Lower lobe of right lung (tissue), 2 donors: ENCODE measurements around the gene NINJ2. TPM values are rescaled to one million over a fixed set of nuclear protein-coding genes. Genes with fewer than 3 reads are reported as not detected.

ENCODE experiments used
- ATAC-seq, 2 donors: fragments of 200-7000 bp; cut with Tn5 transposase; one replicate each; pipeline ENCODE4 v1.9.1; 2020 to 2022; ENCODE audit warnings: mild to moderate bottlenecking in 2 of 2, moderate library complexity in 2 of 2
- DNase-seq: peaks from one replicate; pipeline ENCODE4 v3.0.0-alpha.2; 2020
- H3K27ac ChIP-seq: fragments of 200-600 bp; one replicate; pipeline ENCODE4 v1.8.0; 2022
- H3K27me3 ChIP-seq: fragments of 200-600 bp; one replicate; pipeline ENCODE4 v1.8.0; 2022; ENCODE audit warnings: low read depth
- H3K36me3 ChIP-seq: fragments of 200-600 bp; one replicate; pipeline ENCODE4 v1.8.0; 2022; ENCODE audit warnings: mild to moderate bottlenecking
- H3K4me1 ChIP-seq: fragments of 200-600 bp; one replicate; pipeline ENCODE4 v1.8.0; 2022
- H3K4me3 ChIP-seq: fragments of 200-600 bp; one replicate; pipeline ENCODE4 v1.8.0; 2022; ENCODE audit warnings: mild to moderate bottlenecking
- H3K9me3 ChIP-seq: fragments of 200-600 bp; one replicate; pipeline ENCODE4 v1.8.0; 2022
- intact Hi-C: fragments of 100-400 bp; cut with DNase I; formaldehyde crosslinking; loops from one replicate; pipeline ENCODE4 v1.11.0; 2022
- total RNA-seq: library from RNA; stranded (reverse); fragmentation: NEBNext Ultra II Directional; extraction: Animal tissue kit (Norgen Biotek cat#: 25700); gene quantifications from one replicate; pipeline ENCODE4 v1.2.1, GENCODE V29; 2021
- TF ChIP-seq, protein P1 (sequence below): fragments of 200-600 bp; IDR thresholded peaks from one replicate; pipeline ENCODE4 v1.8.0; 2022; ENCODE audit warnings: antibody characterized with exemption, mild to moderate bottlenecking
- donor health status: DM: no; HTN: yes; CAD: no; lungs with severe emphysema.

Gene NINJ2
- total RNA-seq, 1 donor from 2014 or later = 18.1 TPM

DNA sequence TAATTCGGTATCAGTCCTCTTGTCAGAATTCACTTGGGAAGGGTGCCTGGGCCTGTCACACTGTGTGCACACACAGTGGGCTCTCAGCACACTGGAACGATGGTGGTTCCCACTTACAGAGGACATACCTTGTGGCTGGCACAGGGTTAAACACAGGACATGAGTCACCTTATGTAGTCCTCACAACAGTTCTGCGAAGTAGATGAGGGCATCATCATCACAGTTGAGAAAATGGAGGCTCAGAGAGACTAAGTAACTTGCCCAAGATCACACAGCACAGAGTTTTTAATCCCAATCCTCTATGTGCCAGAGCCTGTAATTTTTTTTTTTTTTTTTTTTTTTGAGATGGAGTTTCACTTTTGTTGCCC, 90.7 kb downstream of the NINJ2 start:
- DNase-seq (no peak), ATAC-seq (no peak)
- peak overlapping the region; percentile 87 for H3K27ac ChIP-seq
- intact Hi-C loops = loop anchor here (10.0 kb wide), 1 partner anchor 182 kb away; the partner anchor contains the start of gene WNK1
- TF ChIP-seq, protein P1, sequence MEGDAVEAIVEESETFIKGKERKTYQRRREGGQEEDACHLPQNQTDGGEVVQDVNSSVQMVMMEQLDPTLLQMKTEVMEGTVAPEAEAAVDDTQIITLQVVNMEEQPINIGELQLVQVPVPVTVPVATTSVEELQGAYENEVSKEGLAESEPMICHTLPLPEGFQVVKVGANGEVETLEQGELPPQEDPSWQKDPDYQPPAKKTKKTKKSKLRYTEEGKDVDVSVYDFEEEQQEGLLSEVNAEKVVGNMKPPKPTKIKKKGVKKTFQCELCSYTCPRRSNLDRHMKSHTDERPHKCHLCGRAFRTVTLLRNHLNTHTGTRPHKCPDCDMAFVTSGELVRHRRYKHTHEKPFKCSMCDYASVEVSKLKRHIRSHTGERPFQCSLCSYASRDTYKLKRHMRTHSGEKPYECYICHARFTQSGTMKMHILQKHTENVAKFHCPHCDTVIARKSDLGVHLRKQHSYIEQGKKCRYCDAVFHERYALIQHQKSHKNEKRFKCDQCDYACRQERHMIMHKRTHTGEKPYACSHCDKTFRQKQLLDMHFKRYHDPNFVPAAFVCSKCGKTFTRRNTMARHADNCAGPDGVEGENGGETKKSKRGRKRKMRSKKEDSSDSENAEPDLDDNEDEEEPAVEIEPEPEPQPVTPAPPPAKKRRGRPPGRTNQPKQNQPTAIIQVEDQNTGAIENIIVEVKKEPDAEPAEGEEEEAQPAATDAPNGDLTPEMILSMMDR = no peak
- peaks cover 49% of the 10 kb centered on the region for H3K4me1 ChIP-seq
- H3K4me3 ChIP-seq = no peak overlapping the region
- H3K9me3 ChIP-seq = no peaks in the 10 kb centered on the region
- no peaks in the 10 kb centered on the region for H3K36me3 ChIP-seq
- no peaks in the 10 kb centered on the region for H3K27me3 ChIP-seq

DNA sequence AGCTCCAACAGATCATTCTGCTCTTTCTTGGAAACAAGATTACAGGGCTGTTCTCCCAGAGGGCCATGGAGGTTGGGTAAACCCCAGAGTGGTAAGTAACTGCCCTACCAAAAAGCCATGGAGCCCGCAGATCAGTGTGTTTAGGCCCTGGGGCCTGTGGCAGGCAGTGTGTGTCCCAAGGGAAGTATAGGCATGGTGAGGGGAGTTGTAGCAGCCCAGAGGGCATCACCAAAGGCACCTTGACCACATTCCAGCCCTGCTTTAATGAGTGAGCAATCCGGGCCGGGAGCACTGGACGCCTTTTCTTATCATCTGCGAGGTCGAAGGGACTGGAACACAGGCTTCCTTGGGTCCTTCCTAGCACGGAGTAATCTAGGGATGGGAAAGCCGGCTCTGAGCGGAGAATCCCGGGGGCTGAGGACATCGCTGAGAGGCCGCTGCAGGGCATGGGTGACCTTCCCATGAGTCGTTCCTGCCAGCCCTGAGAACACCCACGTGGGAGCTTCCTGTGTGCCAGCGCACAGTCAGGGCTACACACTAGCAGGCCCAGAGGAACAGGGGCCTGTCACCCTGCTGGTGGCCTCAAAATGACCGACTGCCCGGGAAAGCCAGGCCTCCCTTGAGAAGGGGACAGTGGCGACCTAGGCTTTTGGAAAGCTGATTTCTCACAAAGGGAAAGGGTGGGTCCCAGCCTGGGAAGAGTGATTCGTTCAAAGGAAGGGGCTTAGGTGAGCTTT, 91.3 kb downstream of the NINJ2 start:
- DNase-seq (peak; percentile 41), ATAC-seq (no peak)
- intact Hi-C loops = loop anchor here (10.0 kb wide), 1 partner anchor 183 kb away; the partner anchor contains the start of gene WNK1
- Histone ChIP-seq H3K4me3 (peak overlapping the region; percentile 71), H3K27me3 (no peaks in the 10 kb centered on the region), H3K27ac (peak overlapping the region; percentile 87), H3K4me1 (peaks cover 49% of the 10 kb centered on the region), H3K36me3 (no peaks in the 10 kb centered on the region), H3K9me3 (no peaks in the 10 kb centered on the region)
- TF ChIP-seq, protein P1 = no peak

DNA sequence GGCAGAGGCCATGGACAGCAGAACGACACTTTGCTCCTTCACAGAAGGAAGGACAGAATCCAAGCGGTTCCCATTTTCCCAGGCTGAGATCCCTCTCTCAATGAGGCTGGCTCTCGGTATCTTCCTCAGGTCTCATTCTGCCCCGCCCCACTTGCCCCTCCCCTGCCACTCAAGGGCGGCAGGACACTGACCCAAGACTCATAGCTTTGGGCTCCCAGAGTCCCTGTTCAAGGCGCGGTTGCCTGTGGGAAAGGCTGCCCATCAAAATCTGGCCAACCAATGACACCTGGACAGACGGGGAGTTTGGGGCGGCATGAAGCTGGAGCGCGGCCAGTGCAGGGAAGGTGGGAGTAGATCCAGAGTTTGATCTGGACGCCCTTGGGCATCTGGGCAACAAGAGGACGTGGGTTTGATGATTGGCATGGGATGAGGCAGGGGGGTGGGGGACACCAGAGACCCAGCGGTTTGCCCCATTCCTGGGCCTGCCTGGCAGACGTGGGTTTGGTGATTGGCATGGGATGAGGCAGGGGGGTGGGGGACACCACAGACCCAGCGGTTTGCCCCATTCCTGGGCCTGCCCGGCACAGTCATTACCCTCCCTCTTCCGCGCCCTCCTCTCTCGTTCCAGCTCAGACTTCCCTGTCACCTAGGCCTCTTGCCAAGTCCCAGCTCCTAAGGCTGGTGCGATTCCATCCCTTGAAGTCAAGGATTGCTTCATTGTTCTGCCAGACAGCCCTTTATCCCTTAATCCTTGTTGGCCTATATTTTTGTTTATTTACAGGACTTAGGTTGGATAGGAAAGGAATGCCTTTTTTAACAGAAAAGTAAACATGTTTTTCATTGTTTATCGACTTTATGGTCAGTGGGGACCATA, 92.1 kb downstream of the NINJ2 start:
- DNase-seq (peak; percentile 60), ATAC-seq (peak; percentile 51 to 53)
- no peaks in the 10 kb centered on the region for H3K27me3 ChIP-seq
- H3K27ac ChIP-seq = peak overlapping the region; percentile 87
- intact Hi-C loops = loop anchor here (10.0 kb wide), 1 partner anchor 184 kb away; the partner anchor contains the start of gene WNK1
- peak overlapping the region; percentile 71 for H3K4me3 ChIP-seq
- TF ChIP-seq, protein P1 = no peak
- no peaks in the 10 kb centered on the region for H3K9me3 ChIP-seq
- H3K4me1 ChIP-seq = peaks cover 44% of the 10 kb centered on the region
- no peaks in the 10 kb centered on the region for H3K36me3 ChIP-seq

DNA sequence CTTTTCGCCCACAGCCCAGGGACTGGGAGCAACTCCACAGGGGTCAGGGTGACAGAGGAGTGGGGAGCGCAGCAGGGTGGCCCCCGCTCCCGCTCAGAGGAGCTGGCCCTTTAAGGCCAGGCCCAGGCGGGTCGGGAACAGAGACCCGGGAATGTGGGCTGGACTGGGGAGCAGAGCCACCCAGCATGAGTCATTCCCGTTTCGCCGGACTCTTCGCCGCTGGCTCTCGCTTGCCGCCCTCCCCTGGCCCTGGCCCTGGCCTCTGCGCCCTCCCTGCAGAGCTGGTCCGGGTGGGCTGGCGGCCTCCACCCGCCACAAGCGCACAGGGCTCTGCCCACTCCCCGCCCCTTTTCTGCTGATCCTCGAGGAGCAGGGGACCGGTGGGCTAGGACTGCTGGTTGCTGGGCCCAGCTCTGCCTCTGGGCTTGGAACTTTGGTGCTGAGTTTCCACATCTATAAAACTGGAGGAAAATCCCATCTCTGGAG, 92.8 kb downstream of the NINJ2 start:
- TF ChIP-seq, protein P1 = no peak
- no peaks in the 10 kb centered on the region for H3K27me3 ChIP-seq
- H3K4me1 ChIP-seq = peaks cover 37% of the 10 kb centered on the region
- H3K9me3 ChIP-seq = no peaks in the 10 kb centered on the region
- intact Hi-C loops = loop anchor here (10.0 kb wide), 1 partner anchor 184 kb away; the partner anchor contains the start of gene WNK1
- H3K36me3 ChIP-seq = no peaks in the 10 kb centered on the region
- DNase-seq (peak; percentile 75), ATAC-seq (peak; percentile 88 to 92)
- H3K4me3 ChIP-seq = peak overlapping the region; percentile 71
- H3K27ac ChIP-seq = peak overlapping the region; percentile 87

DNA sequence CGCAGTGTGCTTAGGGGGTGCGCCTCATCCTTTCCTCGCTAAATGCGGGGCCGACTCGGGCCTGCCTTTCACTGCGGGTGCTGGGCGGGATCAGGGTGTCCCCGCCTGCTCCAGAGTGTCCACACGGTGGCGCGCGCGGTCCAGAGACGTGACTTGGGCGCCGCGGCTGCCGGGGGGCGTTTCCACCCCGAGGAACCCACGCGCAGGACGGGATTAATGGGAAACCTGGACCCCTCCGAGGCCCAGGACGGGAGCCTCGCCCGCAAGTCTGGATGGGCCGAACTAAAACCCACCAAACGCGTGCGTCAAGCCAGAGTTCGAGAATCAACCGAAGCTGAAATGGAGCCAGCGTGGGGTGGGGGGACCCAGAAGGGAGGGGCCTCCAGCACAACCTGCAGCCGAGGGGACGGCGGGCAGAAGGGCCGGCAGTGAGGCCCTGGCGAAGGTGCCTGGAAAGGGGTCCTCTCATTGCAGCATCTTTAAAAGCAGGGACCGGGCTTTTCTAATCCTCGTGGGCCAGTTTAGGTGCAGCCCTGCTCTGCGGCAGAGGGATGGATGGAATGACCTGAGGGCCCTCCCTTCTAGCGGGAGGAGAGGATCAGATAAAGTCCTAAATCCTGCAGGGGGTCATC, 93.3 kb downstream of the NINJ2 start:
- H3K4me1 ChIP-seq = peaks cover 31% of the 10 kb centered on the region
- H3K27me3 ChIP-seq = no peaks in the 10 kb centered on the region
- ATAC-seq = peak; percentile 91 to 92
- H3K4me3 ChIP-seq = peak overlapping the region; percentile 71
- peak; percentile 91 for DNase-seq
- TF ChIP-seq, protein P1 = peak; percentile 98
- peak overlapping the region; percentile 87 for H3K27ac ChIP-seq
- H3K9me3 ChIP-seq = no peaks in the 10 kb centered on the region
- H3K36me3 ChIP-seq = no peaks in the 10 kb centered on the region
- intact Hi-C loops = loop anchor here (10.0 kb wide), 1 partner anchor 185 kb away; the partner anchor contains the start of gene WNK1
